Measurements from ENCODE around the gene UBE2E2.

GRCh38 chr3:23249961-23250360, 46.8 kb downstream of the UBE2E2 start:
- no peak for TF ChIP-seq CTCF (optimal IDR thresholded peaks at IDR 0.05 in 1 of 3, IDR thresholded peaks at IDR 0.05 in 1 of 3, conservative IDR thresholded peaks at IDR 0.05 in 1 of 3; ENCODE audit: extremely low read depth in 1 of 3, insufficient read depth in 2 of 3, low read length in 3 of 3)
- TF ChIP-seq EZH2 (IDR thresholded peaks at IDR 0.05; ENCODE audit: low read length) = no peak

All from keratinocyte (primary cell).